Measurements from ENCODE around the gene JPH4.

JPH4 gene

GRCh38 chr14:23546450-23547035, 32.0 kb downstream of the JPH4 start:
- H3K27ac ChIP-seq (ENCODE audit: low read length) = no peak overlapping the region
- H3K36me3 ChIP-seq (ENCODE audit: control insufficient read depth, low read depth, low read length) = peaks cover 6% of the 10 kb centered on the region
- H3K4me1 ChIP-seq (ENCODE audit: control insufficient read depth, low read depth, low read length) = peaks cover 65% of the 10 kb centered on the region
- H3K4me3 ChIP-seq (ENCODE audit: low read length) = no peak overlapping the region
- no peaks in the 10 kb centered on the region for H3K9me3 ChIP-seq (ENCODE audit: control insufficient read depth, low read depth, low read length)
- no peaks in the 10 kb centered on the region for H3K27me3 ChIP-seq (ENCODE audit: control insufficient read depth, insufficient read depth, low read length)
- H3K9ac ChIP-seq (ENCODE audit: low read length) = no peak overlapping the region

- H3K4me3 ChIP-seq (ENCODE audit: low read length) = peak overlapping the region; percentile 48
- H3K9me3 ChIP-seq (ENCODE audit: control insufficient read depth, low read depth, low read length) = no peaks in the 10 kb centered on the region
- peaks cover 65% of the 10 kb centered on the region for H3K4me1 ChIP-seq (ENCODE audit: control insufficient read depth, low read depth, low read length)
- peak overlapping the region; percentile 62 for H3K9ac ChIP-seq (ENCODE audit: low read length)
- H3K36me3 ChIP-seq (ENCODE audit: control insufficient read depth, low read depth, low read length) = peaks cover 6% of the 10 kb centered on the region
- H3K27ac ChIP-seq (ENCODE audit: low read length) = peak overlapping the region; percentile 75
- no peaks in the 10 kb centered on the region for H3K27me3 ChIP-seq (ENCODE audit: control insufficient read depth, insufficient read depth, low read length)
Observed at GRCh38 chr14:23545740-23546365, 32.7 kb downstream of the JPH4 start.

- Histone ChIP-seq H3K4me1 (ENCODE audit: control insufficient read depth, low read depth, low read length) (peaks cover 60% of the 10 kb centered on the region), H3K9ac (ENCODE audit: low read length) (peak overlapping the region; percentile 62), H3K9me3 (ENCODE audit: control insufficient read depth, low read depth, low read length) (no peaks in the 10 kb centered on the region), H3K36me3 (ENCODE audit: control insufficient read depth, low read depth, low read length) (peaks cover 6% of the 10 kb centered on the region), H3K4me3 (ENCODE audit: low read length) (peak overlapping the region; percentile 48), H3K27ac (ENCODE audit: low read length) (peak overlapping the region; percentile 75), H3K27me3 (ENCODE audit: control insufficient read depth, insufficient read depth, low read length) (no peaks in the 10 kb centered on the region)
Observed at GRCh38 chr14:23544511-23545447, 33.8 kb downstream of the JPH4 start.

- H3K27ac ChIP-seq (ENCODE audit: low read length) = no peak overlapping the region
- no peaks in the 10 kb centered on the region for H3K9me3 ChIP-seq (ENCODE audit: control insufficient read depth, low read depth, low read length)
- H3K4me1 ChIP-seq (ENCODE audit: control insufficient read depth, low read depth, low read length) = peaks cover 59% of the 10 kb centered on the region
- H3K4me3 ChIP-seq (ENCODE audit: low read length) = no peak overlapping the region
- no peaks in the 10 kb centered on the region for H3K27me3 ChIP-seq (ENCODE audit: control insufficient read depth, insufficient read depth, low read length)
- peaks cover 6% of the 10 kb centered on the region for H3K36me3 ChIP-seq (ENCODE audit: control insufficient read depth, low read depth, low read length)
- no peak overlapping the region for H3K9ac ChIP-seq (ENCODE audit: low read length)
Observed at GRCh38 chr14:23543403-23543802, 35.2 kb downstream of the JPH4 start.

GRCh38 chr14:23542261-23542660, 36.3 kb downstream of the JPH4 start:
- H3K4me3 ChIP-seq (ENCODE audit: low read length) = no peak overlapping the region
- H3K9ac ChIP-seq (ENCODE audit: low read length) = no peak overlapping the region
- peaks cover 49% of the 10 kb centered on the region for H3K4me1 ChIP-seq (ENCODE audit: control insufficient read depth, low read depth, low read length)
- H3K36me3 ChIP-seq (ENCODE audit: control insufficient read depth, low read depth, low read length) = peaks cover 6% of the 10 kb centered on the region
- no peak overlapping the region for H3K27ac ChIP-seq (ENCODE audit: low read length)
- H3K9me3 ChIP-seq (ENCODE audit: control insufficient read depth, low read depth, low read length) = no peaks in the 10 kb centered on the region
- no peaks in the 10 kb centered on the region for H3K27me3 ChIP-seq (ENCODE audit: control insufficient read depth, insufficient read depth, low read length)

GRCh38 chr14:23540141-23540469, 38.5 kb downstream of the JPH4 start:
- Histone ChIP-seq H3K9me3 (ENCODE audit: control insufficient read depth, low read depth, low read length) (no peaks in the 10 kb centered on the region), H3K4me1 (ENCODE audit: control insufficient read depth, low read depth, low read length) (peaks cover 37% of the 10 kb centered on the region), H3K9ac (ENCODE audit: low read length) (no peak overlapping the region), H3K27ac (ENCODE audit: low read length) (no peak overlapping the region), H3K27me3 (ENCODE audit: control insufficient read depth, insufficient read depth, low read length) (no peaks in the 10 kb centered on the region), H3K36me3 (ENCODE audit: control insufficient read depth, low read depth, low read length) (peaks cover 6% of the 10 kb centered on the region), H3K4me3 (ENCODE audit: low read length) (no peak overlapping the region)

GRCh38 chr14:23539248-23540140, 39.1 kb downstream of the JPH4 start:
- Histone ChIP-seq H3K9me3 (ENCODE audit: control insufficient read depth, low read depth, low read length) (no peaks in the 10 kb centered on the region), H3K4me3 (ENCODE audit: low read length) (peak overlapping the region; percentile 75), H3K9ac (ENCODE audit: low read length) (peak overlapping the region; percentile 88), H3K36me3 (ENCODE audit: control insufficient read depth, low read depth, low read length) (peaks cover 8% of the 10 kb centered on the region), H3K27me3 (ENCODE audit: control insufficient read depth, insufficient read depth, low read length) (no peaks in the 10 kb centered on the region), H3K4me1 (ENCODE audit: control insufficient read depth, low read depth, low read length) (peaks cover 31% of the 10 kb centered on the region), H3K27ac (ENCODE audit: low read length) (peak overlapping the region; percentile 95)

GRCh38 chr14:23538785-23539184, 39.8 kb downstream of the JPH4 start:
- Histone ChIP-seq H3K9me3 (ENCODE audit: control insufficient read depth, low read depth, low read length) (no peaks in the 10 kb centered on the region), H3K27me3 (ENCODE audit: control insufficient read depth, insufficient read depth, low read length) (no peaks in the 10 kb centered on the region), H3K9ac (ENCODE audit: low read length) (peak overlapping the region; percentile 88), H3K4me3 (ENCODE audit: low read length) (peak overlapping the region; percentile 75), H3K27ac (ENCODE audit: low read length) (peak overlapping the region; percentile 95), H3K36me3 (ENCODE audit: control insufficient read depth, low read depth, low read length) (peaks cover 11% of the 10 kb centered on the region), H3K4me1 (ENCODE audit: control insufficient read depth, low read depth, low read length) (peaks cover 26% of the 10 kb centered on the region)

GRCh38 chr14:23538050-23538718, 40.4 kb downstream of the JPH4 start:
- Histone ChIP-seq H3K9me3 (ENCODE audit: control insufficient read depth, low read depth, low read length) (no peaks in the 10 kb centered on the region), H3K27me3 (ENCODE audit: control insufficient read depth, insufficient read depth, low read length) (no peaks in the 10 kb centered on the region), H3K27ac (ENCODE audit: low read length) (peak overlapping the region; percentile 95), H3K9ac (ENCODE audit: low read length) (peak overlapping the region; percentile 88), H3K36me3 (ENCODE audit: control insufficient read depth, low read depth, low read length) (peaks cover 9% of the 10 kb centered on the region), H3K4me3 (ENCODE audit: low read length) (peak overlapping the region; percentile 75), H3K4me1 (ENCODE audit: control insufficient read depth, low read depth, low read length) (peaks cover 26% of the 10 kb centered on the region)

- H3K4me3 ChIP-seq (ENCODE audit: low read length) = peak overlapping the region; percentile 75
- H3K36me3 ChIP-seq (ENCODE audit: control insufficient read depth, low read depth, low read length) = peaks cover 10% of the 10 kb centered on the region
- H3K27ac ChIP-seq (ENCODE audit: low read length) = peak overlapping the region; percentile 90
- no peaks in the 10 kb centered on the region for H3K27me3 ChIP-seq (ENCODE audit: control insufficient read depth, insufficient read depth, low read length)
- H3K9ac ChIP-seq (ENCODE audit: low read length) = peak overlapping the region; percentile 88
- peaks cover 26% of the 10 kb centered on the region for H3K4me1 ChIP-seq (ENCODE audit: control insufficient read depth, low read depth, low read length)
- no peaks in the 10 kb centered on the region for H3K9me3 ChIP-seq (ENCODE audit: control insufficient read depth, low read depth, low read length)
Observed at GRCh38 chr14:23537351-23538049, 41.1 kb downstream of the JPH4 start.
